Measurements from ENCODE around the gene NKAIN2.

Gene NKAIN2

GRCh38 chr6:124524491-124525200 lies 721.0 kb downstream of the NKAIN2 start:
- ATAC-seq, result no peak
- no peak for TF ChIP-seq ZNF565 (CRISPR knock-in tag; conservative IDR thresholded peaks at IDR 0.05; ENCODE audit: low read depth)
- no peak for TF ChIP-seq ARNTL (CRISPR knock-in tag; IDR thresholded peaks at IDR 0.05; ENCODE audit: borderline replicate concordance, low read depth)
- no peak for TF ChIP-seq TOX (CRISPR knock-in tag; IDR thresholded peaks at IDR 0.05; ENCODE audit: borderline replicate concordance)
- no peak for TF ChIP-seq PPARA (CRISPR knock-in tag; IDR thresholded peaks at IDR 0.05; ENCODE audit: borderline replicate concordance)
- TF ChIP-seq OSR1 (CRISPR knock-in tag; IDR thresholded peaks at IDR 0.05), result no peak
- TF ChIP-seq TCF4 (CRISPR knock-in tag; IDR thresholded peaks at IDR 0.05; ENCODE audit: borderline replicate concordance), result no peak
- no peak for TF ChIP-seq GLIS3 (CRISPR knock-in tag; IDR thresholded peaks at IDR 0.05)
- no peak for TF ChIP-seq ZFP30 (CRISPR knock-in tag; IDR thresholded peaks at IDR 0.05)
- TF ChIP-seq ESRRG (CRISPR knock-in tag; IDR thresholded peaks at IDR 0.05), result no peak
- no peak for TF ChIP-seq ZFP3 (CRISPR knock-in tag; IDR thresholded peaks at IDR 0.05)
- TF ChIP-seq, protein P1, sequence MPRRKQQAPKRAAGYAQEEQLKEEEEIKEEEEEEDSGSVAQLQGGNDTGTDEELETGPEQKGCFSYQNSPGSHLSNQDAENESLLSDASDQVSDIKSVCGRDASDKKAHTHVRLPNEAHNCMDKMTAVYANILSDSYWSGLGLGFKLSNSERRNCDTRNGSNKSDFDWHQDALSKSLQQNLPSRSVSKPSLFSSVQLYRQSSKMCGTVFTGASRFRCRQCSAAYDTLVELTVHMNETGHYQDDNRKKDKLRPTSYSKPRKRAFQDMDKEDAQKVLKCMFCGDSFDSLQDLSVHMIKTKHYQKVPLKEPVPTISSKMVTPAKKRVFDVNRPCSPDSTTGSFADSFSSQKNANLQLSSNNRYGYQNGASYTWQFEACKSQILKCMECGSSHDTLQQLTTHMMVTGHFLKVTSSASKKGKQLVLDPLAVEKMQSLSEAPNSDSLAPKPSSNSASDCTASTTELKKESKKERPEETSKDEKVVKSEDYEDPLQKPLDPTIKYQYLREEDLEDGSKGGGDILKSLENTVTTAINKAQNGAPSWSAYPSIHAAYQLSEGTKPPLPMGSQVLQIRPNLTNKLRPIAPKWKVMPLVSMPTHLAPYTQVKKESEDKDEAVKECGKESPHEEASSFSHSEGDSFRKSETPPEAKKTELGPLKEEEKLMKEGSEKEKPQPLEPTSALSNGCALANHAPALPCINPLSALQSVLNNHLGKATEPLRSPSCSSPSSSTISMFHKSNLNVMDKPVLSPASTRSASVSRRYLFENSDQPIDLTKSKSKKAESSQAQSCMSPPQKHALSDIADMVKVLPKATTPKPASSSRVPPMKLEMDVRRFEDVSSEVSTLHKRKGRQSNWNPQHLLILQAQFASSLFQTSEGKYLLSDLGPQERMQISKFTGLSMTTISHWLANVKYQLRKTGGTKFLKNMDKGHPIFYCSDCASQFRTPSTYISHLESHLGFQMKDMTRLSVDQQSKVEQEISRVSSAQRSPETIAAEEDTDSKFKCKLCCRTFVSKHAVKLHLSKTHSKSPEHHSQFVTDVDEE (CRISPR knock-in tag; IDR thresholded peaks at IDR 0.05), result no peak
- TF ChIP-seq ISL1 (CRISPR knock-in tag; IDR thresholded peaks at IDR 0.05), result no peak
- no peak for TF ChIP-seq SNAI2 (CRISPR knock-in tag; IDR thresholded peaks at IDR 0.05)

- ATAC-seq, result no peak
- TF ChIP-seq BACH2 (CRISPR knock-in tag; IDR thresholded peaks at IDR 0.05; ENCODE audit: borderline replicate concordance) (no peak), PPARA (CRISPR knock-in tag; IDR thresholded peaks at IDR 0.05; ENCODE audit: borderline replicate concordance) (no peak), SNAI2 (CRISPR knock-in tag; IDR thresholded peaks at IDR 0.05) (no peak), CSDC2 (CRISPR knock-in tag; IDR thresholded peaks at IDR 0.05) (no peak), CREB5 (CRISPR knock-in tag; IDR thresholded peaks at IDR 0.05; ENCODE audit: low read depth) (no peak), ESRRG (CRISPR knock-in tag; IDR thresholded peaks at IDR 0.05) (no peak)
Measured at GRCh38 chr6:124530926-124531325, 727.3 kb downstream of the NKAIN2 start.

- TF ChIP-seq ZC3H10 (CRISPR knock-in tag; IDR thresholded peaks at IDR 0.05), result no peak
- no peak for TF ChIP-seq CSDC2 (CRISPR knock-in tag; IDR thresholded peaks at IDR 0.05)
- no peak for TF ChIP-seq OSR1 (CRISPR knock-in tag; IDR thresholded peaks at IDR 0.05)
- no peak for TF ChIP-seq ZNF70 (CRISPR knock-in tag; IDR thresholded peaks at IDR 0.05)
- TF ChIP-seq ESRRG (CRISPR knock-in tag; IDR thresholded peaks at IDR 0.05), result no peak
- TF ChIP-seq PATZ1 (CRISPR knock-in tag; IDR thresholded peaks at IDR 0.05; ENCODE audit: borderline replicate concordance), result no peak
- ATAC-seq, result no peak
Measured at GRCh38 chr6:124535299-124535698, 731.6 kb downstream of the NKAIN2 start.

DNA sequence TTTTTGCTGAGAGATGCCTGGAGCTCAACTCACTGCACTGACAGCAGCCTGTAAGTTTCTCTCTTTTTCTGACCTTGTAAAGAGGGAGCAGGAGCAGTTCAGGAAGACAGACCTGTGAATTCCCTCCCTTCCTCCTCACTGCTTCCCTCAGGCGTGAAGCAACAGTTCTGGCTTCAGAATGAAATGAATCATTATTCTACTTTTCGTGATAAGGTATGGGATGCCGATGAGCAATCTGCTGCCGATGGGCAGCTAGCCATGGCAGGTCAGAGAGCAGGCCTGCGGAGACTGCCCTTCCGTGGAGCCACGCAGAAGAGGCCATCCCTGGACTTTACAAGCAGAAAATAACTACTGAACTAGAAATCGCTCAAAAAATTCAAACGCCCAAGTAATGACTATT lies 732.1 kb downstream of the NKAIN2 start:
- no peak for TF ChIP-seq CREB5 (CRISPR knock-in tag; IDR thresholded peaks at IDR 0.05; ENCODE audit: low read depth)
- TF ChIP-seq CSDC2 (CRISPR knock-in tag; IDR thresholded peaks at IDR 0.05), result no peak
- TF ChIP-seq ZNF70 (CRISPR knock-in tag; IDR thresholded peaks at IDR 0.05), result no peak
- TF ChIP-seq TOX (CRISPR knock-in tag; IDR thresholded peaks at IDR 0.05; ENCODE audit: borderline replicate concordance), result no peak
- no peak for TF ChIP-seq ZC3H10 (CRISPR knock-in tag; IDR thresholded peaks at IDR 0.05)
- no peak for TF ChIP-seq ZNF565 (CRISPR knock-in tag; conservative IDR thresholded peaks at IDR 0.05; ENCODE audit: low read depth)
- no peak for TF ChIP-seq BACH2 (CRISPR knock-in tag; IDR thresholded peaks at IDR 0.05; ENCODE audit: borderline replicate concordance)
- TF ChIP-seq ZFP30 (CRISPR knock-in tag; IDR thresholded peaks at IDR 0.05), result no peak
- TF ChIP-seq, protein P2, sequence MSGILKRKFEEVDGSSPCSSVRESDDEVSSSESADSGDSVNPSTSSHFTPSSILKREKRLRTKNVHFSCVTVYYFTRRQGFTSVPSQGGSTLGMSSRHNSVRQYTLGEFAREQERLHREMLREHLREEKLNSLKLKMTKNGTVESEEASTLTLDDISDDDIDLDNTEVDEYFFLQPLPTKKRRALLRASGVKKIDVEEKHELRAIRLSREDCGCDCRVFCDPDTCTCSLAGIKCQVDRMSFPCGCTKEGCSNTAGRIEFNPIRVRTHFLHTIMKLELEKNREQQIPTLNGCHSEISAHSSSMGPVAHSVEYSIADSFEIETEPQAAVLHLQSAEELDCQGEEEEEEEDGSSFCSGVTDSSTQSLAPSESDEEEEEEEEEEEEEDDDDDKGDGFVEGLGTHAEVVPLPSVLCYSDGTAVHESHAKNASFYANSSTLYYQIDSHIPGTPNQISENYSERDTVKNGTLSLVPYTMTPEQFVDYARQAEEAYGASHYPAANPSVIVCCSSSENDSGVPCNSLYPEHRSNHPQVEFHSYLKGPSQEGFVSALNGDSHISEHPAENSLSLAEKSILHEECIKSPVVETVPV (CRISPR knock-in tag; IDR thresholded peaks at IDR 0.05), result no peak
- TF ChIP-seq ZFP3 (CRISPR knock-in tag; IDR thresholded peaks at IDR 0.05), result no peak
- no peak for TF ChIP-seq RARB (CRISPR knock-in tag; IDR thresholded peaks at IDR 0.05)
- TF ChIP-seq ARNTL (CRISPR knock-in tag; IDR thresholded peaks at IDR 0.05; ENCODE audit: borderline replicate concordance, low read depth), result no peak
- TF ChIP-seq GLIS3 (CRISPR knock-in tag; IDR thresholded peaks at IDR 0.05), result no peak
- no peak for TF ChIP-seq ISL1 (CRISPR knock-in tag; IDR thresholded peaks at IDR 0.05)
- TF ChIP-seq PPARA (CRISPR knock-in tag; IDR thresholded peaks at IDR 0.05; ENCODE audit: borderline replicate concordance), result no peak
- TF ChIP-seq PATZ1 (CRISPR knock-in tag; IDR thresholded peaks at IDR 0.05; ENCODE audit: borderline replicate concordance), result no peak
- no peak for TF ChIP-seq ESRRG (CRISPR knock-in tag; IDR thresholded peaks at IDR 0.05)
- ATAC-seq, result no peak
